ENCODE results near the gene SOX10.

- TF ChIP-seq, protein P1, sequence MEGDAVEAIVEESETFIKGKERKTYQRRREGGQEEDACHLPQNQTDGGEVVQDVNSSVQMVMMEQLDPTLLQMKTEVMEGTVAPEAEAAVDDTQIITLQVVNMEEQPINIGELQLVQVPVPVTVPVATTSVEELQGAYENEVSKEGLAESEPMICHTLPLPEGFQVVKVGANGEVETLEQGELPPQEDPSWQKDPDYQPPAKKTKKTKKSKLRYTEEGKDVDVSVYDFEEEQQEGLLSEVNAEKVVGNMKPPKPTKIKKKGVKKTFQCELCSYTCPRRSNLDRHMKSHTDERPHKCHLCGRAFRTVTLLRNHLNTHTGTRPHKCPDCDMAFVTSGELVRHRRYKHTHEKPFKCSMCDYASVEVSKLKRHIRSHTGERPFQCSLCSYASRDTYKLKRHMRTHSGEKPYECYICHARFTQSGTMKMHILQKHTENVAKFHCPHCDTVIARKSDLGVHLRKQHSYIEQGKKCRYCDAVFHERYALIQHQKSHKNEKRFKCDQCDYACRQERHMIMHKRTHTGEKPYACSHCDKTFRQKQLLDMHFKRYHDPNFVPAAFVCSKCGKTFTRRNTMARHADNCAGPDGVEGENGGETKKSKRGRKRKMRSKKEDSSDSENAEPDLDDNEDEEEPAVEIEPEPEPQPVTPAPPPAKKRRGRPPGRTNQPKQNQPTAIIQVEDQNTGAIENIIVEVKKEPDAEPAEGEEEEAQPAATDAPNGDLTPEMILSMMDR (IDR thresholded peaks at IDR 0.05): no peak
- no peak for TF ChIP-seq POLR2A (IDR thresholded peaks at IDR 0.05)
These were observed 16.5 kb downstream of the SOX10 start for GRCh38 chr22:37967637-37968451.
